ENCODE results near the gene TGM6.

The TGM6 gene

DNA sequence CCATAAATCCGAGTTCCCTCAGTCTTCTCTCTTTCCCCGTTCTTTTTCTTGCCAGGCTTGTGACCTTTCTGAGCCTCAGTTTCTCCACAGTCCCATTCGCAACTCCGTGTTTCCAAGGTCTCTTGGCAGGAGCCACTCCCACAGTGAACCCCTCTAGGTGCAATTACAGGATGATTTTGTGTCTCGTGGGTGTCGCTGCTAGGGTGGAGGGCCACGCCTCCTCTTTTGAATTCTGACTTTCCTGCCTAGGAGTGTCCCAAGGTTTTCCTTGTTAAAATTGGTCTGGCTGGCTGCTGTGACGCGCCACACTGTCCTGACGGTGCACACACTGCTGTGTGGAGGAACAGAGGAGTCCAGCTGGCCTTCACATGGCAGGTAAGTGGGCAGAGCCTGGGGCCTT lies at the start of gene TGM6:
Gene TGM6 (plus strand): TSS at position 301 of the 400 bp plus-strand sequence. CDS start 68 bp downstream, at position 369.
- DNase-seq, result no peak

- no peak for DNase-seq
Measured at GRCh38 chr20:2331106-2331505, 49.6 kb upstream of the TGM6 start.

DNA sequence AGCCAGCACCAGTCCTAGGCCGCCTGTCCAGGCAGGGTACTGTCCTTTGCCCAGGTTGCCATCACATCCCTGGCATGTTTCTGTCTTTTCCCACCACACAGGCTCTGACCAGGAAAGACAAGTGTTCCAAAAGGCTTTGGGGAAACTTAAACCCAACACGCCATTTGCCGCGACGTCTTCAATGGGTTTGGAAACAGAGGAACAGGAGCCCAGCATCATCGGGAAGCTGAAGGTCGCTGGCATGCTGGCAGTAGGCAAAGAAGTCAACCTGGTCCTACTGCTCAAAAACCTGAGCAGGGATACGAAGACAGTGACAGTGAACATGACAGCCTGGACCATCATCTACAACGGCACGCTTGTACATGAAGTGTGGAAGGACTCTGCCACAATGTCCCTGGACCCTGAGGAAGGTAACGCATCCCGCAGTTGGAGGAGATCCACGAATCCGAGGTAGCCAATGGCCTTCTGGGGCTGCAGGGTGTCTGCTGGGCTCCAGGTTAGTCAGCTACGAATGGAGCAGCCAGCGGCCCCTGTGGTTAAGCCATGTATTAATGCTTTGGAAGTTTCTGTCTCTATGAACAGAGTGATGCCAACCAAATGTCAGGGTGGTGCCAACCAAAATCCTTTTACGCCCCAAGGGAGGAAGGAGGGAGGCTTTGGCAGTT lies 48.7 kb upstream of the TGM6 start:
- DNase-seq, result no peak

GRCh38 chr20:2332711-2333110 lies 48.0 kb upstream of the TGM6 start:
- no peak for DNase-seq

DNA sequence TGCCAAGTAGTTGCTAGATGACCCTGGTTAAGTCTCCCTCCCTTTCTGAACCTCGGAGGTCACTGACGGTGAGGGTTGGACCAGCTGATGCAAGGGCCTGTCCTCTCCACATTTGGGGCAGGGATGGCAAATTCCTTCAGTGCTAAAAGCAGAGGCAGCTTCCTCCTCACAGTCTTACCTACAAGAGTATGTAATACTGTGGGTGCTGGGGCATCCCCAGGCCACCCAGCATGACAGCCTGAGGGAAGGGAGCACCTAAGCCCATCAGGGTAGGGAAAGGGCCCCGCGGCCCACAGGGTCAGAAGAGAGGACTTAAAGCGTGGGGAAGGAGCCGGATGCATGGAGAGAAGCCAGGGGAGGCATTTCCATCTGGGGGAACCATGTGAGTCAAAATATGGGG lies 46.9 kb upstream of the TGM6 start:
- no peak for DNase-seq

DNA sequence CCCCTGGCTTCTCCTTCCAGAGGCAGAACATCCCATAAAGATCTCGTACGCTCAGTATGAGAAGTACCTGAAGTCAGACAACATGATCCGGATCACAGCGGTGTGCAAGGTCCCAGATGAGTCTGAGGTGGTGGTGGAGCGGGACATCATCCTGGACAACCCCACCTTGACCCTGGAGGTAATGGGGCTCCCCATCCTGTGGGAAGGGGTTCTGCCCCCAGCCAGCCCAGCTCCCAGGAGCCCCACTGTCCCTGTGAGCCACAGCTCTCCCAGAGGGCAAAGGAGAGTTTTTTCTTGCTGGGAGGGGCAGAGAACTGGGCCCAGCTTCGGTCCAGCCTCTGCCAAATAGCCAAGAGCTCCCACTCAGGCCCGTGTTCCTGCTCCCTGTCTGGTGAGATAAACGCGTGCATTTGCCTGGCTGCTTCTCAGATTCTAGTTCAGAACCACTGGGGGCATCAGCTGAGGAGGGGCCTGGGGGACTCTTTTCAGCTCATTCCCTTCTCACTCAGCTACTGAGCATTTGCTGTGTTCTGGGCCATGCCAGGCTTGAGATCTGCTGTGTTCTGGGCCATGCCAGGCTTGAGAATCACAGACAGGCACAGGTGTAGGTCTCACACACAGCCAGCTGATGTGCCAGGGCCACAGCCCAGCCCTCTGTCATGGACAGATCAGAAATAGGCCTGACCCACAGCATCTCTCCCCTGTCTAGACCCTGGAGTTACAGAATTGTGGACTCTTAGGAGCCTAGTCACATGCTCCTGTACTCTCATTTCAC lies 45.4 kb upstream of the TGM6 start:
- DNase-seq, result no peak

GRCh38 chr20:2336471-2336870 lies 44.2 kb upstream of the TGM6 start:
- no peak for DNase-seq

GRCh38 chr20:2337142-2337541 lies 43.6 kb upstream of the TGM6 start:
- no peak for DNase-seq

GRCh38 chr20:2338411-2339066 lies 42.2 kb upstream of the TGM6 start:
- no peak for DNase-seq

DNA sequence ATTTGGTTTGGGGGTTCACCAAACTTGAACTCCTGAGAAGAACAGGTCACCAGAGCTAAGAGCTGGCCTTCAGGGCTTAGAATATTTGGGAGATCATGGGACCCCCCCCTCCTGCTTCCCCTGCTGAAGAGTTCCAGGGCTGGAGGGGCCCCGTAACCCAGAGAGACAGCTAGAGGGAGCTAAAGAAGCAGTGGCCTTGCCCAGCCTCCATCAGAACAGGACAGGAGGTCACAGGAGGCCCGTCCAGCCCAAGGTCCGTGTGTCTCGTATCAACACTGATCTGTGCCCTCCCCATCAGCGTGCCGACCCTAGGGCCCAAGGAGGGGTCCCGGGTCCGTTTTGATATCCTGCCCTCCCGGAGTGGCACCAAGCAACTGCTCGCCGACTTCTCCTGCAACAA lies 40.6 kb upstream of the TGM6 start:
- DNase-seq, result no peak

GRCh38 chr20:2340823-2341222 lies 39.9 kb upstream of the TGM6 start:
- DNase-seq, result no peak

DNA sequence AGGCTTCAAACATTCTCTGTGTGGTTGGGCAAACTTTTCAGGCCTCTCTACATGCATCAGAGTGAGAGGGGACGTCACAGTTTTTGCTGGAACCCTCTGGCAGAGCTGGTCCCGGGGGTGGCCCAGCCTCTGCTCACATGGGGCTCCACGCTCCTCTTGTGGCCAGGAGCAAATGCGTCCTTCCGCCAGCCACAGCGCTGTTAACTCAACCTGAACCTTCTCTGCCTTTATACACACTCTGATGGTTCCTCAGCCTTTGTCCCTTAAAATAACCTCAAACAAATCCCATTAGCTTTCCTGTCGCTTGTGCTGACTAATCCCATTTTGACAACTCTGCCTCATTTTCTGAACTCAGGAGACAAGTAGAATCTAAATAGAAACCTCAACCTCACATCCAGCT lies 39.4 kb upstream of the TGM6 start:
- DNase-seq, result no peak

- DNase-seq, result no peak
Measured at GRCh38 chr20:2342243-2342642, 38.5 kb upstream of the TGM6 start.

- no peak for DNase-seq
Measured at GRCh38 chr20:2346188-2346587, 34.5 kb upstream of the TGM6 start.

- DNase-seq, result no peak
Measured at GRCh38 chr20:2348336-2348735, 32.4 kb upstream of the TGM6 start.

GRCh38 chr20:2349801-2350200 lies 30.9 kb upstream of the TGM6 start:
- no peak for DNase-seq

DNA sequence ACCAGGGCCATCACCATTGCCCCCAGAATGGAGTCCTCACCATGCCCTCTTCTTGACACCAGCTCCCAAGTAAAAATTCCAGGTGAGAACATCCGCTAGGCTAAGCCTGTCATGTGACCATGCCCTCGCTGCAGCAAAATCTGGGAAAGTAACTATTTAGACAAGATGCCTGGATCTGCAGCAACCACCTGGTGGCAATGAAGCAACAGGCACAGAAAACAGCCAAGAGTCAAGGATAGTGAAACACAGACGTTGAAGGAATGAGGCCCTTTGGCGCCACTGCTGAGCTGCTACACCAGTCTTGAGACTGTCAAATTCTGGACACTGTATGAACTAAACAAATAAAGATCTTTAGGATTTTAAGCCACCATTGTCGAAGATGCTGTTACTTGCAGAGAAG lies 30.1 kb upstream of the TGM6 start:
- no peak for DNase-seq

- DNase-seq, result no peak
Measured at GRCh38 chr20:2353231-2353630, 27.5 kb upstream of the TGM6 start.

GRCh38 chr20:2357114-2357513 lies 23.6 kb upstream of the TGM6 start:
- DNase-seq, result no peak

GRCh38 chr20:2358006-2358405 lies 22.7 kb upstream of the TGM6 start:
- DNase-seq, result no peak

- no peak for DNase-seq
Measured at GRCh38 chr20:2361035-2361593, 19.6 kb upstream of the TGM6 start.

GRCh38 chr20:2363187-2363586 lies 17.5 kb upstream of the TGM6 start:
- no peak for DNase-seq

DNA sequence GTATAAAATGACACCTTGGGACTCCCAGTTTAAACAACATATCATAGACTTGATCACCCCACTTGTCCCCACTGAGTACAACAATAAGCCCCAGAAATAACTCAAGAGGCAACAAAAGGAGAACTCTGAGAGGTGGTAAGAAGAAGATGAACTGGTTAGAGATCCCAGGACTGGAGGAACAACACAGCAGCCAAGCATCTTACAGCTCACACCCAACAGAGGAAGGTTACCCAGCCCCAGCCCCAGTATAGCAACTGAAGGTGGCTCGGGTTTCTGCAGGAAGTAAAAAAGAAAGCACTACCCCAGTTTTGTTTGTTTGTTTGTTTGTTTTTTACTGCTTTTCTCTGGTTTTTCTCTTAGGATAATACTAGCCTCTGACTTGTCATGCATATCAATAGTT lies 17.1 kb upstream of the TGM6 start:
- no peak for DNase-seq

GRCh38 chr20:2364044-2364443 lies 16.7 kb upstream of the TGM6 start:
- no peak for DNase-seq

Data from NCI-H187 (cell line).